ENCODE results near the gene PTGFRN.

Gene PTGFRN

DNA sequence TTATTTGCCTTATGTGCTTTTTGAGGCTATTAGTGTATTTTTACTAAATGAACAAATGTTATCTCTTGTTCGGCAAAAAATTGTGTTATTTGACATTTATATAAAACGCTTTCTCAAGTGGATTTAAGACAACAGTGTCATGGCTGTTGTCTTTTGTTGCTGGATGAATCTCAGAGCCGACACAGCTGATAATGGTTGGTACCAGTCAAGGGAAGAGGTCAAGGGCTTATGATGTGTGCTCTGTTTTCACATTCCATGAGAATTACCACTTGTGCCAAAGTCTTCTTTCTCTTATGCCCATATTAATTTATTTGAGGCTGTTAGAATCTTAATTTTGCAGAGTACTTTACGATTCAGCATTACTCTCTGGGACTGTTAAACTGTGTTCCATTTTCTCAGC lies 74.0 kb downstream of the PTGFRN start:
- no peak for DNase-seq (ENCODE audit: low read depth in 1 of 2, low spot score in 1 of 2)
- no peaks in the 10 kb centered on the region for H3K27me3 ChIP-seq (ENCODE audit: insufficient read depth, poor library complexity, severe bottlenecking)
- no peak overlapping the region for H3K4me3 ChIP-seq (replicated peaks; ENCODE audit: insufficient read depth, low read length)
- no peak overlapping the region for H3K27ac ChIP-seq (replicated peaks)
- TF ChIP-seq CTCF (IDR thresholded peaks at IDR 0.05; ENCODE audit: insufficient read depth, low read length) (no peak), SPI1 (IDR thresholded peaks at IDR 0.05; ENCODE audit: borderline replicate concordance, low read depth) (no peak), POLR2AphosphoS5 (IDR thresholded peaks at IDR 0.05; ENCODE audit: low read depth) (no peak), REST (IDR thresholded peaks at IDR 0.05; ENCODE audit: insufficient replicate concordance, low read depth) (no peak), GABPA (IDR thresholded peaks at IDR 0.05; ENCODE audit: low read depth) (no peak)

GRCh38 chr1:116984406-116985160 lies 74.9 kb downstream of the PTGFRN start:
- DNase-seq (ENCODE audit: low read depth in 1 of 2, low spot score in 1 of 2), result no peak
- H3K27ac ChIP-seq (replicated peaks), result no peak overlapping the region
- TF ChIP-seq POLR2AphosphoS5 (IDR thresholded peaks at IDR 0.05; ENCODE audit: low read depth), result no peak
- H3K4me3 ChIP-seq (replicated peaks; ENCODE audit: insufficient read depth, low read length), result no peak overlapping the region
- no peaks in the 10 kb centered on the region for H3K27me3 ChIP-seq (ENCODE audit: insufficient read depth, poor library complexity, severe bottlenecking)

GRCh38 chr1:116986421-116987255 lies 76.9 kb downstream of the PTGFRN start:
- H3K27me3 ChIP-seq (ENCODE audit: insufficient read depth, poor library complexity, severe bottlenecking), result no peaks in the 10 kb centered on the region
- no peak overlapping the region for H3K27ac ChIP-seq (replicated peaks)
- TF ChIP-seq CTCF (IDR thresholded peaks at IDR 0.05; ENCODE audit: insufficient read depth, low read length), result no peak
- no peak for TF ChIP-seq POLR2AphosphoS5 (IDR thresholded peaks at IDR 0.05; ENCODE audit: low read depth)
- no peak for TF ChIP-seq GABPA (IDR thresholded peaks at IDR 0.05; ENCODE audit: low read depth)
- no peak for TF ChIP-seq REST (IDR thresholded peaks at IDR 0.05; ENCODE audit: insufficient replicate concordance, low read depth)
- no peak for TF ChIP-seq SPI1 (IDR thresholded peaks at IDR 0.05; ENCODE audit: borderline replicate concordance, low read depth)
- no peak for DNase-seq (ENCODE audit: low read depth in 1 of 2, low spot score in 1 of 2)
- H3K4me3 ChIP-seq (replicated peaks; ENCODE audit: insufficient read depth, low read length), result no peak overlapping the region

DNA sequence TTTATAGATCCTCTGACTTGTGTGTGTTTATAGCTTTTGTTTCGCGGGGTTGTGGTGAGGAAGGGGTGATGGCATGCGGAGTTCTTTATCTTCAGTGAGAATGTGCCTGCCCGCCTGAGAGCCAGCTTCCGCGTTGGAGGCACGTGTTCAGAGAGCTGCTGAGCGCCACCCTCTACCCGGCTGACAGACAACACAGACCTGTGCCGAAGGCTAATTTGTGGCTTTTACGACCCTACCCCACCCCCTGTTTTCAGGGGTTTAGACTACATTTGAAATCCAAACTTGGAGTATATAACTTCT lies 77.5 kb downstream of the PTGFRN start:
- TF ChIP-seq POLR2AphosphoS5 (IDR thresholded peaks at IDR 0.05; ENCODE audit: low read depth), result no peak
- DNase-seq (ENCODE audit: low read depth in 1 of 2, low spot score in 1 of 2), result peak in 1 of 2 experiments; percentile 23
- H3K27me3 ChIP-seq (ENCODE audit: insufficient read depth, poor library complexity, severe bottlenecking), result no peaks in the 10 kb centered on the region
- no peak overlapping the region for H3K27ac ChIP-seq (replicated peaks)
- H3K4me3 ChIP-seq (replicated peaks; ENCODE audit: insufficient read depth, low read length), result no peak overlapping the region
